ENCODE results near the gene MCF2L2. TPM values are rescaled to one million over a fixed set of nuclear protein-coding genes. Genes with fewer than 3 reads are reported as not detected.
"Not testable (repeated sequence)": the region's sequence is repeated elsewhere in the genome, so short reads cannot be mapped to it uniquely, and the experiment has no call there.

Gene MCF2L2
- total and polyA plus RNA-seq, 2 of the 13 experiments (the other 11 are each of a cell fraction or from before 2014, with no cell fraction given), result not detected

DNA sequence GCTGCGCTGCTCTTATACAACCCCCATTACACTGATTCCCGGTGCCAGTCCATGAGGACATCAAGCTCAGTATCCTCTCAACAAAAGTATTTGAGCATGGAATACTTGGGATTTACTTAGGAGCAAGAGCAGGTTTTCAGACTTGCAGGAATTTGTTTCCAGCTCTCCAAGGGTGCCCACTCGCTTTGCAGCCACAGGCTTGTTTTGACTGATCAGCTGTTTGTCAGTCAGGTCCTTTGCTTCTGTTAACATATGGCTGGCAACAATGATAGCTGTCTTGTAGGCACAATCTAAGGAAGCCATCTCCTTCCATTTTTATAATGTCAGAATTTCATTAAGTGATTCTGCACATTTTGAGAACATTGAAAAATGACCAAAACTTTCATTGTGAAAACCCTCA is 38.2 kb upstream of the MCF2L2 start:
- no peak overlapping the region for H2AFZ ChIP-seq (ENCODE audit: low read length)
- H3K4me2 ChIP-seq (ENCODE audit: low read depth, low read length), result no peak overlapping the region
- H4K20me1 ChIP-seq (ENCODE audit: insufficient read depth, low read length), result no peaks in the 10 kb centered on the region
- H3K9ac ChIP-seq (ENCODE audit: insufficient read depth, low read depth, low read length), result no peak overlapping the region
- H3K36me3 ChIP-seq (replicated peaks in 1 of 2; ENCODE audit: control insufficient read depth in 1 of 2, insufficient read depth in 2 of 2, low read length in 2 of 2), result no peaks in the 10 kb centered on the region
- no peaks in the 10 kb centered on the region for H3K27me3 ChIP-seq (ENCODE audit: control insufficient read depth in 1 of 2, insufficient read depth in 2 of 2, low read length in 2 of 2)
- H3K27ac ChIP-seq (ENCODE audit: extremely low read length, insufficient read depth, low read length), result no peak overlapping the region
- ATAC-seq (no peak), DNase-seq (ENCODE audit: low spot score) (no peak), FAIRE-seq (no peak)
- intact Hi-C loops (cut with micrococcal nuclease; ENCODE audit: unreplicated experiment), result loop anchor here (5.0 kb wide), 1 partner anchor 416 kb away; the partner anchor contains the start of gene PARL
- ChIA-PET CTCF (ENCODE audit: low intra/inter-chr PET ratio, low total read pairs) (no interaction called here), POLR2A (no interaction called here)
- H3K4me1 ChIP-seq (ENCODE audit: insufficient read depth, low read length), result peaks cover 27% of the 10 kb centered on the region
- TF ChIP-seq ZNF317 (CRISPR knock-in tag; IDR thresholded peaks at IDR 0.05) (no peak), ZNF451 (CRISPR knock-in tag; IDR thresholded peaks at IDR 0.05) (no peak), ISX (CRISPR knock-in tag; conservative IDR thresholded peaks at IDR 0.05) (no peak), KLF16 (CRISPR knock-in tag; IDR thresholded peaks at IDR 0.05) (no peak)
- TF ChIP-seq, protein P1, sequence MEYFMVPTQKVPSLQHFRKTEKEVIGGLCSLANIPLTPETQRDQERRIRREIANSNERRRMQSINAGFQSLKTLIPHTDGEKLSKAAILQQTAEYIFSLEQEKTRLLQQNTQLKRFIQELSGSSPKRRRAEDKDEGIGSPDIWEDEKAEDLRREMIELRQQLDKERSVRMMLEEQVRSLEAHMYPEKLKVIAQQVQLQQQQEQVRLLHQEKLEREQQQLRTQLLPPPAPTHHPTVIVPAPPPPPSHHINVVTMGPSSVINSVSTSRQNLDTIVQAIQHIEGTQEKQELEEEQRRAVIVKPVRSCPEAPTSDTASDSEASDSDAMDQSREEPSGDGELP (IDR thresholded peaks at IDR 0.05; ENCODE audit: borderline replicate concordance, low read depth), result peak; percentile 39; the same call in 1 of the 2 replicates
- TF ChIP-seq, protein P2, sequence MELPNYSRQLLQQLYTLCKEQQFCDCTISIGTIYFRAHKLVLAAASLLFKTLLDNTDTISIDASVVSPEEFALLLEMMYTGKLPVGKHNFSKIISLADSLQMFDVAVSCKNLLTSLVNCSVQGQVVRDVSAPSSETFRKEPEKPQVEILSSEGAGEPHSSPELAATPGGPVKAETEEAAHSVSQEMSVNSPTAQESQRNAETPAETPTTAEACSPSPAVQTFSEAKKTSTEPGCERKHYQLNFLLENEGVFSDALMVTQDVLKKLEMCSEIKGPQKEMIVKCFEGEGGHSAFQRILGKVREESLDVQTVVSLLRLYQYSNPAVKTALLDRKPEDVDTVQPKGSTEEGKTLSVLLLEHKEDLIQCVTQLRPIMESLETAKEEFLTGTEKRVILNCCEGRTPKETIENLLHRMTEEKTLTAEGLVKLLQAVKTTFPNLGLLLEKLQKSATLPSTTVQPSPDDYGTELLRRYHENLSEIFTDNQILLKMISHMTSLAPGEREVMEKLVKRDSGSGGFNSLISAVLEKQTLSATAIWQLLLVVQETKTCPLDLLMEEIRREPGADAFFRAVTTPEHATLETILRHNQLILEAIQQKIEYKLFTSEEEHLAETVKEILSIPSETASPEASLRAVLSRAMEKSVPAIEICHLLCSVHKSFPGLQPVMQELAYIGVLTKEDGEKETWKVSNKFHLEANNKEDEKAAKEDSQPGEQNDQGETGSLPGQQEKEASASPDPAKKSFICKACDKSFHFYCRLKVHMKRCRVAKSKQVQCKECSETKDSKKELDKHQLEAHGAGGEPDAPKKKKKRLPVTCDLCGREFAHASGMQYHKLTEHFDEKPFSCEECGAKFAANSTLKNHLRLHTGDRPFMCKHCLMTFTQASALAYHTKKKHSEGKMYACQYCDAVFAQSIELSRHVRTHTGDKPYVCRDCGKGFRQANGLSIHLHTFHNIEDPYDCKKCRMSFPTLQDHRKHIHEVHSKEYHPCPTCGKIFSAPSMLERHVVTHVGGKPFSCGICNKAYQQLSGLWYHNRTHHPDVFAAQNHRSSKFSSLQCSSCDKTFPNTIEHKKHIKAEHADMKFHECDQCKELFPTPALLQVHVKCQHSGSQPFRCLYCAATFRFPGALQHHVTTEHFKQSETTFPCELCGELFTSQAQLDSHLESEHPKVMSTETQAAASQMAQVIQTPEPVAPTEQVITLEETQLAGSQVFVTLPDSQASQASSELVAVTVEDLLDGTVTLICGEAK (IDR thresholded peaks at IDR 0.05), result no peak
- TF ChIP-seq, protein P2 (CRISPR knock-in tag; IDR thresholded peaks at IDR 0.05), result no peak
- TF ChIP-seq, protein P3, sequence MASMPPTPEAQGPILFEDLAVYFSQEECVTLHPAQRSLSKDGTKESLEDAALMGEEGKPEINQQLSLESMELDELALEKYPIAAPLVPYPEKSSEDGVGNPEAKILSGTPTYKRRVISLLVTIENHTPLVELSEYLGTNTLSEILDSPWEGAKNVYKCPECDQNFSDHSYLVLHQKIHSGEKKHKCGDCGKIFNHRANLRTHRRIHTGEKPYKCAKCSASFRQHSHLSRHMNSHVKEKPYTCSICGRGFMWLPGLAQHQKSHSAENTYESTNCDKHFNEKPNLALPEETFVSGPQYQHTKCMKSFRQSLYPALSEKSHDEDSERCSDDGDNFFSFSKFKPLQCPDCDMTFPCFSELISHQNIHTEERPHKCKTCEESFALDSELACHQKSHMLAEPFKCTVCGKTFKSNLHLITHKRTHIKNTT (CRISPR knock-in tag; IDR thresholded peaks at IDR 0.05), result no peak
- H3K4me3 ChIP-seq (replicated peaks in 1 of 3; ENCODE audit: insufficient read depth in 1 of 3, low read depth in 2 of 3, low read length in 3 of 3), result no peak overlapping the region
- H3K79me2 ChIP-seq (ENCODE audit: insufficient read depth, low read length), result no peaks in the 10 kb centered on the region
- no TSS peak for BruUV-seq (replicated peaks)
- in situ Hi-C loops (cut with HindIII; ENCODE audit: extremely low pct_ligation_motif_present, low pct_unique_long_range_greater_than_20kb), result no loop called here
- WGBS (ENCODE audit: low lambda C conversion rate), result 38% methylated on average over 3 of the region's 3 CpGs
- H3K9me3 ChIP-seq (ENCODE audit: low read length), result no peaks in the 10 kb centered on the region

DNA sequence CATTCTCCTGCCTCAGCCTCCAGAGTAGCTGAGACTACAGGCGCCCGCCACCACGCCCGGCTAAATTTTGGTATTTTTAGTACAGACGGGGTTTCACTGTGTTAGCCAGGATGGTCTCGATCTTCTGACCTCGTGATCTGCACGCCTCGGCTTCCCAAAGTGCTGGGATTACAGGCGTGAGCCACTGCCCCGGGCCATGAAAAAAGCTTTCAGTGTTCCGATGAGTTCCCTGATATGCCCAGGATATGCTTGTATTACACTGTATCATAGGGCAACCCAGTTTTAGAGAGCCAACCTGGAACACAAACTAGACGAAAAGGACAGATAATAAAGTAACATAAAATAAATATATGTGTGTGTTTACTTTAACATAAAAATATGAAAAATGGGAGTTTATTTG is 37.3 kb upstream of the MCF2L2 start:
- H3K4me3 ChIP-seq (replicated peaks in 1 of 3; ENCODE audit: insufficient read depth in 1 of 3, low read depth in 2 of 3, low read length in 3 of 3); H3K79me2 ChIP-seq (ENCODE audit: insufficient read depth, low read length); DNase-seq (ENCODE audit: low spot score); H3K4me2 ChIP-seq (ENCODE audit: low read depth, low read length); H3K9ac ChIP-seq (ENCODE audit: insufficient read depth, low read depth, low read length); BruUV-seq (replicated peaks); H4K20me1 ChIP-seq (ENCODE audit: insufficient read depth, low read length); H3K27ac ChIP-seq (ENCODE audit: extremely low read length, insufficient read depth, low read length); FAIRE-seq; CTCF ChIA-PET (ENCODE audit: low intra/inter-chr PET ratio, low total read pairs); H3K9me3 ChIP-seq (ENCODE audit: low read length); H2AFZ ChIP-seq (ENCODE audit: low read length); in situ Hi-C loops (cut with HindIII; ENCODE audit: extremely low pct_ligation_motif_present, low pct_unique_long_range_greater_than_20kb); H3K36me3 ChIP-seq (replicated peaks in 1 of 2; ENCODE audit: control insufficient read depth in 1 of 2, insufficient read depth in 2 of 2, low read length in 2 of 2); ATAC-seq; POLR2A ChIA-PET; H3K27me3 ChIP-seq (ENCODE audit: control insufficient read depth in 1 of 2, insufficient read depth in 2 of 2, low read length in 2 of 2): not testable (repeated sequence)
- H3K4me1 ChIP-seq (ENCODE audit: insufficient read depth, low read length), result peaks cover 27% of the 10 kb centered on the region
- intact Hi-C loops (cut with micrococcal nuclease; ENCODE audit: unreplicated experiment), result loop anchor here (5.0 kb wide), 1 partner anchor 417 kb away; the partner anchor contains the start of gene PARL
- WGBS (ENCODE audit: low lambda C conversion rate), result 83% methylated on average over 13 of the region's 13 CpGs

Measured in HepG2 (cell line).